DMS79 (cell line): ENCODE results near the gene MEF2C.

Experiments used
- DNase-seq: peaks from one replicate; lab custom pipeline; 2025; lab: John Stamatoyannopoulos, UW

Gene MEF2C

DNA sequence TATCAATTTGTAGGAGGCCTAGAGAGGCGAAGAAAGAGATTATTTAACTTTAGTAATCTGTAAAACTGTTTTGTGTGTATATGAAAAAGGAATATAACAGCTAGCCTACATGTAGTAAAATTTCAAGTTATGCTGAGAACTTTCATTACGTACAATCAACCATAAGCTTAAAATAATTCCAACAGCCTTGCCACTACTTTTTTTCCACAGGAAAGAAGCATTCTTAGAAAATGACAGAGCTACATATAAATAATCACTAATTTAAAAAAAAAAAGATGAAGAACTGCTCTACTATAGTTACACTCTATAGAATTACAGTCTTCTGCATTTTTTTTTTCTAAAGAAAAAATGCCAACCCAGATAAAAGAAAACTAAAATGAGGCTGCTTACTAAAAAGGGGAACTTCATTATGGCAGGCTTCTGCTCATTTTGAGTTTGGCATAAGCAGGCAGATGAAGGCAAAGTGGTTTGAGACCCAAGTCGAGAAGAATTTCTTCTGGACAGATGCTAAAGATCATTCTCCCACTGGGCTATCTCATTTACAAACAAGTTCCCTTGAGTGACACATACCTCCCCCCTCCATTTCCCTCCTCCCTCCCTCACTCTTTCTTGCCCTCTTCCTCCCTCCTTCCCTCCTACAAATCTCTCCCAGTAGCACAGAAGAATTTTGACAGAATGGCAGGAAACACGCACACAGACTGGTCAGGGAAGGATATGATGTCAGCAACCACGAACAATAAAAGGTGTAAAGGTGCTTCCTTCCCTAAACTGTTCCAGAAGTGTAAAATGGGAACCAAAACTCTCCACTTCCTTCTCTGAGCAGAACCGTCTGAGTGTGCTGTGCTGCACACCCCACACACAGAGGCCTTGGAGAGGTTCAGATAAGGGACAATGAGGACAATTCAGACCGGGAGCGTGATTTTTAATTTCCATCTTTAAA, 56.1 kb downstream of the MEF2C start:
- DNase-seq, result no peak

- no peak for DNase-seq
Measured at GRCh38 chr5:88825584-88826315, 57.2 kb downstream of the MEF2C start.

DNA sequence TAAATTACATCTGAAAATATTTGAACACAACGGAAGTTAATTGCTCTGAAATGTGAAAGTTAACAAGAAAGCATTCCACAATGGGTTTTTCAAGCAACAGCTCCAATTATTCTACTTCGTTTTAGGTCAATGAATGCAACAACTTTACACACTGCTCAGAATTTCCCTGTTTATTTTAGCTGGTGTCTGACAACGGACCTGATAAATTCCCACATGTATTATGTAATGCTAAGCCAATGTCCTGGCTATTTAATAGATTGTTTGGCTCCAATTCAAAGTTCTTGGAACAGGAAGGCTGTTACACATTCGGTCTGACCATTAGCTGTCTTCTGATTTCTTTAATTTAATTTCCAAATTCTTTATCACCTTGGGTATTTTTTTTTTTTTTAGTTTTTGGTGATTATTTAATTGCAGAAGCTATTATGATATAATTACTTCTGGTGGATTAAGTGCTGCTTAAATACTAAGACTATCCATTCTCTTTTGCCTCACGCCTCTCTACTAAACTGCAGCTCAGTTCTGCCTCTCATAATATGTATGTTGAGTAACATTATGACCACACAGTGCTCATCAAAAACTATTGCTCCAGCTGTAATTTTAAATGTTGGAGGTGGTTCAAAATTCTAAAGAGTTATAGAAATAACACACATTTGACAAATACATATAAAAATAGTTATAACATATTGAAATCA, 57.9 kb downstream of the MEF2C start:
- DNase-seq, result no peak

DNA sequence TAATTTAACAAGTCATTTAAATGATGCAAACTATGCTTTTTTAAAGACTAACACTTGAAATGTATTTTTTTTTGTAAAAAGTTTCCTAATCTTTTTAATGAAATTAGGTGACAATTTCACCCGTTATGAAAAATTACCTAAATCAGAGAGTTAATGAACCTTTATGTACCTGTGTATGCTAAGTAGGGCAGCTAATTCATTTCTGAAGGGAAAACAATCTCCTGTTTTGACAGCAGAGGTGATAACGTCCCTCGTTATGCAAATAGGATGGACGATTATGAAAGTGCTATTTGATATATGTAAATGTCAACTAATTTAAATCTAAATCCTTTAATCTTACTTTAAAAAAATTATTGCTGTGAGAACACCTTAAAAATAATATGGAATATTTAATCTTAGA, 58.8 kb downstream of the MEF2C start:
- no peak for DNase-seq

DNA sequence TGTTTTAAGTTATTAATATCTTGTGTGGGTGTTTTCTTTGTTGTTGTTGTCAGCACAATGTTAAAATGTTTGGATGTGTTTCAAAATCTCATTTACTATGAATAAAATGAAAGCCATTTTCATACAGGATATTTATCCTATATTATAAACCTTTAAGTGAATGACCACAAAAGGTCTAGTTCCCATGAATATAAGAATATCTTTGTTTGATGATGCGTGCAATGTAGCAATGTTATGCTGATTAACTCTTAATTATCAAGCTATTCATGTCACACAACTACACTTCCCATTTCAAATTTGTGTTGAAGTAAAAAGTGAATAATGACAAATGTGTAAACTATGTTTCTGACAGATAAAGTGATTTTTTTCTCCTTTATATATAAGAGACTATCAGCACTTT, 59.8 kb downstream of the MEF2C start:
- DNase-seq, result no peak

GRCh38 chr5:88821161-88821560, 61.8 kb downstream of the MEF2C start:
- no peak for DNase-seq

- DNase-seq, result no peak
Measured at GRCh38 chr5:88820581-88820980, 62.4 kb downstream of the MEF2C start.

GRCh38 chr5:88819301-88819999, 63.5 kb downstream of the MEF2C start:
- no peak for DNase-seq

DNA sequence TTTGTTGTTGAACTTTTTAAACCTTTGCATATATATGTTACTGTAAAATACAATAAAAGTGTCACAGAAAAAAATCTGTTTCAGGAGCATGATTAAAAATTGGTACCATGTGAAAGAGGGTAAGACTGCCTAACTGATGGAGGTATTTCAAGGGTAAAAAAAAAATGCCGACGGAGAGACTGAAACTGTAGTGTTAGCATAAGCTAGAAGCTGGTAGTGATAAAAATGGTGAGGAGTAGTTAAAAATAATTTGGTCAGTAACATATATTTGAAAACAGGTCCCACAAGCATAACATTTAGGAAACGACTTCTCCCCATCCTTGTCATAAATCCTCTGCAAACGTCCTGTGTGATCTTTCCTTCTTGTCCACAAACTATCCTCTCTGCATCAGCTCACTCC, 64.7 kb downstream of the MEF2C start:
- DNase-seq, result no peak

GRCh38 chr5:88816195-88816594, 66.8 kb downstream of the MEF2C start:
- DNase-seq, result no peak

- no peak for DNase-seq
Measured at GRCh38 chr5:88815050-88815789, 67.8 kb downstream of the MEF2C start.

DNA sequence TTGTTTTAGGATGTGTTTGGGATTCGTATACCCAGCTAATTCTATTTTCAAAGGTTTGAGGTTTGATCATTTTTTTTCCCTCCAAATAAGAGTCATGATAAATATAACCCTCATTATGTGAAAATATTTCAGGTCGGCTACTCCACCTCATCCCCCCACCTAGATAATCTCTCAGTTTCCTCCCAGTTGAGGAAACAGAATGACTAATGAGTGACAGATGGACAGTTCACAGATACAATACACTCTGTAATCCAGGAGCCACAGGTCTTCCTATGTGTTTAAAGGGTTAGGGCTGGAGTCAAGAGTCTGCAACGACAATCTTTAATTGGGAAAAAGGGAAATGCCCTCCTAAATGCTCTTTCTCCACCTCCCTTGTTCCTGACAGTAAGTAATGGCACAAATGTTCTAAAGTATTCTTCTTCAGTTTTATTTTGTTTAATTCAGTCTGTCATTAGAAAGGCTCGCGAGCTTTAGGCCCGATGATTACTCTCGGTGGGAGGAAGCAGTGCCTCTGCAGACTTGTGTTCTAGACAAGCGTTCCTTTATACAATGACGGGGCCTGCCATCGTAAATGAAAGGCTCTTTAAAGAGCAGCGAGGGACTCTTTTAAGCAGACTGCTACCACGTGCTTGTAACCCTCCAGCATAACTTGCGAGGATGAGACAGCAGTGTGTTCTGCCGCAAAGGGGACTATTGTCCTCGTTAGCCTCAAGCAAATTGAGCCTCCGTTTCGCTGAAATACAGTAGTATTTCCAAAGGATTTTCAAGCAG, 69.0 kb downstream of the MEF2C start:
- DNase-seq, result no peak

DNA sequence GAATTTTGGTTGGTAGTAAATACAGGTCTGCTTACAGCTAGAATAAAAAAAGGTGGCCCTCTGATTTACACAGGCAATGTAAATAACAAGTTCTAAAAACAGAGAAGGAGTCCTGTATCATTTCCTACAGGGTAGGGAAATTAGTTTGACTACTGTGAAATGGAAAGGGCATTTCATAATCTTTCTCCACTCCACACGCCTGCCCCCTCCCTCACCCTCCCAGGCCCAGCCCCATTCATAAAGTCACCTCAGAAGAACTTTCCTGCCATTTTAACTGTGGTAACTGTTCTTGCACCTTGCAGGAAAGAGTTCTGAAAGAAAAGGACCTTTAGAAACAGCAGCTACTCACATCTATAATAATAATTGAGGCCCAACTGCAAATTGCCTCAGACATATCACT, 69.7 kb downstream of the MEF2C start:
- no peak for DNase-seq

DNA sequence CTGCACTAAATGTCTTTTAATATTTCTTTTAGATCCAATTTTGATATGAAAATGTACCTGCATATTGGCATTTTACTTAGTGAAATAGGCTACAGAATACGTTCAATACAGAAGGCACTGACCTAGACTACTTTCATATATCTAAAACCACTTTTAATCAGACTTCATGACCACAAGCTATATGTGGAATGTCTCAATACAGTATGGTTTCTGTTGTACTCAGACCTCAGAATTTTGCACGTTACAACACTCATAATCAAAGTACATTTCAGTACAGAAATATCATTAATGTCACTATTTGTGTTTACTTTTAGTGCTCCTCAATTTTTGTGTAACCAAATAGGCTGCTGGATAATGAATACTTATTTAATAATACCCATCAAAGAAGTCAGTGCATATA, 74.8 kb downstream of the MEF2C start:
- DNase-seq, result no peak

GRCh38 chr5:88807327-88807726, 75.7 kb downstream of the MEF2C start:
- no peak for DNase-seq

DNA sequence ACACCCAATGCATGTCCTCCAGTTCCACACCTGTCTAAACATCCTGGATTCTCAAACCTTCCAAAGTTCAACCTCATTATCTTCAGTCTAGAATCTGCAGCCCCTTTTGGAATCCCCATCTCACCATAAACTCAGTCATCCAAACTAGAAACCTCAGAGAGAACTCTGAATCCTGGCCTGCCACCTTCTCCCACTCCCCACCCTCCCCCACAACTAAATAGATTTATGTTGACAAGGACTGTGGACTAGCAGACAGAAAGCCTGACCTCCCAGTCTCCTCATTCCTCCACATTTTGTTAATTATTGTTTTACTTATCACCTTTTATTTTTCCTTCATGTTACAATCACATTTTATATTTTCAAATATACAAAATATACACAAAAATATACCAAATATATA, 76.6 kb downstream of the MEF2C start:
- no peak for DNase-seq

DNA sequence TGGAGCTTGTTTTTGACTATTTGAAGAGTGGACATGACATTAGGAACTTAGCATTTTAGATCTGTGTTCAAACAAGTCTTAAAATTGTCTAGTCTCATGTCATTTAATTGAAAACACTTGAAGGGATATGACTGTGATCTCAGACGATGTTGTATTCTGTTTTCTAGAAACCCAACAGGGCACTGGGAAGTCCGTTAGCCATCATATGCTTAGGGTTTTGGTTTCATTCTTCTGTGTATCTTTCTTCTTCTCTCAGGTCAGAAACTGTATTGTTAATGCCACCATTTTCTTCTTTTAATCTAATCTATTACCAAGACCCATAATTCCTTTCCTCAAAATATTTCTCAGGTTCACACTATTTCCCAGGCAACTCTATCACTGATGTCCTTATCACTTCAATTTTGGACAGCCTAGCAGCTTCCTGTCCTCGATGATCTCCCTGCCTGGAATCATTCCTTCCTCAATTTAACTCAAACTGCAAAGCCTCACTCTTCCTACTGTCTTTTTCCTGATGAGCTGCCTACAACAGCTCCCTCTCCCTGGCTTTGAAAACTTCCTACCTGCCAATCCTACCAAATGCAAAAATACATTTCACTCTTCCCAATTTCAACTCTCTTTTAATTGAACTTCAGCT, 77.7 kb downstream of the MEF2C start:
- DNase-seq, result no peak

GRCh38 chr5:88804444-88804843, 78.5 kb downstream of the MEF2C start:
- no peak for DNase-seq

DNA sequence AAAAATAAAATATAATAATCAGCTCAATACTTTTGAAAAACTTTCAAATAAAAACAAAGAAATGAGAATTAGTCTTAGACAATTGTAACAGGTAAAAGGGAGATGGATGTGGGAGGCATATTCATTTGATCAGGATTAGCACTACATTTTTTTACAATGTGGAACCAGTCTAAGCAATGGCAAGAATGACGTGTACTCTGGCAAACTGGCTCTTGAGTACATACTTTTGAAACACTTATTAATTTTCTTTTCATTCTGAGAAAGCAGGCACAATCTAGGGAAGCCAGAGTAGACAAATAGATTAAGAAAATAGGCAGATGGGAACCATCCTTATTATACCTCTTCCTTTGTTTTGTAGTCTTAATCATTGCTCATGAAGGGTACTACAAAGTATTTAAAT, 79.7 kb downstream of the MEF2C start:
- DNase-seq, result no peak

GRCh38 chr5:88799938-88800535, 82.9 kb downstream of the MEF2C start:
- DNase-seq, result no peak
